ENCODE measurements around the gene GUF1. TPM values are rescaled to one million over a fixed set of nuclear protein-coding genes. Genes with fewer than 3 reads are reported as not detected.

The GUF1 gene
- total RNA-seq, 2 donors from 2014 or later = 35.4 to 38.9 TPM

- Mint-ChIP-seq H3K27ac (no peak overlapping the region), H3K4me1 (no peaks in the 10 kb centered on the region), H3K9me3 (no peaks in the 10 kb centered on the region), H3K4me3 (no peak overlapping the region), H3K27me3 (peaks cover 22% of the 10 kb centered on the region), H3K36me3 (ENCODE audit: low read depth) (no peaks in the 10 kb centered on the region)
- no peak for ATAC-seq (replicated peaks)
Observed at GRCh38 chr4:44670506-44671199, 7.6 kb upstream of the GUF1 start.

- Mint-ChIP-seq H3K36me3 (ENCODE audit: low read depth) (no peaks in the 10 kb centered on the region), H3K27me3 (peaks cover 22% of the 10 kb centered on the region), H3K4me1 (no peaks in the 10 kb centered on the region), H3K9me3 (no peaks in the 10 kb centered on the region), H3K27ac (no peak overlapping the region), H3K4me3 (no peak overlapping the region)
- ATAC-seq (replicated peaks) = no peak
Observed at GRCh38 chr4:44671636-44672035, 6.6 kb upstream of the GUF1 start.

GRCh38 chr4:44674471-44674870 lies 3.7 kb upstream of the GUF1 start:
- Mint-ChIP-seq H3K4me1 (peaks cover 5% of the 10 kb centered on the region), H3K27ac (no peak overlapping the region), H3K36me3 (ENCODE audit: low read depth) (peaks cover 8% of the 10 kb centered on the region), H3K9me3 (no peaks in the 10 kb centered on the region), H3K27me3 (peaks cover 10% of the 10 kb centered on the region), H3K4me3 (no peak overlapping the region)
- no peak for ATAC-seq (replicated peaks)

GRCh38 chr4:44675366-44675765 lies 2.9 kb upstream of the GUF1 start:
- Mint-ChIP-seq H3K9me3 (no peaks in the 10 kb centered on the region), H3K27me3 (peaks cover 9% of the 10 kb centered on the region), H3K27ac (no peak overlapping the region), H3K36me3 (ENCODE audit: low read depth) (peaks cover 8% of the 10 kb centered on the region), H3K4me3 (no peak overlapping the region), H3K4me1 (peaks cover 5% of the 10 kb centered on the region)
- no peak for ATAC-seq (replicated peaks)

GRCh38 chr4:44679060-44679459 lies 840 bp downstream of the GUF1 start:
- no peaks in the 10 kb centered on the region for H3K9me3 Mint-ChIP-seq
- H3K27me3 Mint-ChIP-seq = no peaks in the 10 kb centered on the region
- H3K4me3 Mint-ChIP-seq = peak overlapping the region; percentile 97
- H3K36me3 Mint-ChIP-seq (ENCODE audit: low read depth) = peaks cover 41% of the 10 kb centered on the region
- peak overlapping the region; percentile 98 for H3K27ac Mint-ChIP-seq
- peak; percentile 14 for ATAC-seq (replicated peaks)
- peaks cover 9% of the 10 kb centered on the region for H3K4me1 Mint-ChIP-seq

- no peak for ATAC-seq (replicated peaks)
- H3K4me1 Mint-ChIP-seq = peaks cover 9% of the 10 kb centered on the region
- peak overlapping the region; percentile 33 for H3K27ac Mint-ChIP-seq
- peaks cover 89% of the 10 kb centered on the region for H3K36me3 Mint-ChIP-seq (ENCODE audit: low read depth)
- no peaks in the 10 kb centered on the region for H3K9me3 Mint-ChIP-seq
- no peaks in the 10 kb centered on the region for H3K27me3 Mint-ChIP-seq
- H3K4me3 Mint-ChIP-seq = no peak overlapping the region
Observed at GRCh38 chr4:44684648-44685047, 6.4 kb downstream of the GUF1 start.

GRCh38 chr4:44700427-44700826 lies 22.2 kb downstream of the GUF1 start:
- no peak overlapping the region for H3K27ac Mint-ChIP-seq

GRCh38 chr4:44701037-44701436 lies 22.8 kb downstream of the GUF1 start:
- no peaks in the 10 kb centered on the region for H3K4me1 Mint-ChIP-seq
- H3K36me3 Mint-ChIP-seq (ENCODE audit: low read depth) = peaks cover 85% of the 10 kb centered on the region
- no peaks in the 10 kb centered on the region for H3K27me3 Mint-ChIP-seq
- no peaks in the 10 kb centered on the region for H3K9me3 Mint-ChIP-seq
- ATAC-seq (replicated peaks) = no peak
- no peak overlapping the region for H3K27ac Mint-ChIP-seq
- H3K4me3 Mint-ChIP-seq = no peak overlapping the region

More at GRCh38 chr4:44700427-44700826, 22.2 kb downstream of the GUF1 start:
- Mint-ChIP-seq H3K4me3 (no peak overlapping the region), H3K4me1 (no peaks in the 10 kb centered on the region), H3K27me3 (no peaks in the 10 kb centered on the region), H3K36me3 (ENCODE audit: low read depth) (peaks cover 85% of the 10 kb centered on the region), H3K9me3 (no peaks in the 10 kb centered on the region)
- no peak for ATAC-seq (replicated peaks)

- no peak overlapping the region for H3K4me3 Mint-ChIP-seq
- H3K9me3 Mint-ChIP-seq = no peaks in the 10 kb centered on the region
- peaks cover 78% of the 10 kb centered on the region for H3K36me3 Mint-ChIP-seq (ENCODE audit: low read depth)
- H3K27me3 Mint-ChIP-seq = no peaks in the 10 kb centered on the region
- no peak overlapping the region for H3K27ac Mint-ChIP-seq
- H3K4me1 Mint-ChIP-seq = no peaks in the 10 kb centered on the region
- no peak for ATAC-seq (replicated peaks)
Observed at GRCh38 chr4:44704673-44705072, 26.5 kb downstream of the GUF1 start.

GRCh38 chr4:44713125-44713524 lies 34.9 kb downstream of the GUF1 start:
- H3K4me3 Mint-ChIP-seq = no peak overlapping the region
- peaks cover 34% of the 10 kb centered on the region for H3K36me3 Mint-ChIP-seq (ENCODE audit: low read depth)
- ATAC-seq (replicated peaks) = no peak
- no peaks in the 10 kb centered on the region for H3K9me3 Mint-ChIP-seq
- H3K4me1 Mint-ChIP-seq = no peaks in the 10 kb centered on the region
- no peaks in the 10 kb centered on the region for H3K27me3 Mint-ChIP-seq
- no peak overlapping the region for H3K27ac Mint-ChIP-seq

- Mint-ChIP-seq H3K4me1 (peaks cover 8% of the 10 kb centered on the region), H3K9me3 (no peaks in the 10 kb centered on the region), H3K36me3 (ENCODE audit: low read depth) (peaks cover 32% of the 10 kb centered on the region), H3K4me3 (no peak overlapping the region), H3K27me3 (no peaks in the 10 kb centered on the region), H3K27ac (no peak overlapping the region)
- no peak for ATAC-seq (replicated peaks)
Observed at GRCh38 chr4:44716597-44716996, 38.4 kb downstream of the GUF1 start.

- no peak overlapping the region for H3K4me3 Mint-ChIP-seq
Observed at GRCh38 chr4:44720371-44720770, 42.2 kb downstream of the GUF1 start.

GRCh38 chr4:44722001-44722400 lies 43.8 kb downstream of the GUF1 start:
- Mint-ChIP-seq H3K36me3 (ENCODE audit: low read depth) (peaks cover 11% of the 10 kb centered on the region), H3K9me3 (no peaks in the 10 kb centered on the region), H3K4me3 (no peak overlapping the region), H3K4me1 (peaks cover 26% of the 10 kb centered on the region), H3K27ac (no peak overlapping the region), H3K27me3 (no peaks in the 10 kb centered on the region)
- no peak for ATAC-seq (replicated peaks)

More at GRCh38 chr4:44720371-44720770, 42.2 kb downstream of the GUF1 start:
- ATAC-seq (replicated peaks) = no peak
- Mint-ChIP-seq H3K36me3 (ENCODE audit: low read depth) (peaks cover 16% of the 10 kb centered on the region), H3K4me1 (peaks cover 17% of the 10 kb centered on the region), H3K9me3 (no peaks in the 10 kb centered on the region), H3K27ac (no peak overlapping the region), H3K27me3 (no peaks in the 10 kb centered on the region)

- peak overlapping the region; percentile 63 for H3K27ac Mint-ChIP-seq
- no peaks in the 10 kb centered on the region for H3K27me3 Mint-ChIP-seq
- H3K4me3 Mint-ChIP-seq = peak overlapping the region; percentile 87
- peaks cover 11% of the 10 kb centered on the region for H3K36me3 Mint-ChIP-seq (ENCODE audit: low read depth)
- H3K4me1 Mint-ChIP-seq = peaks cover 26% of the 10 kb centered on the region
- ATAC-seq (replicated peaks) = no peak
- no peaks in the 10 kb centered on the region for H3K9me3 Mint-ChIP-seq
Observed at GRCh38 chr4:44725166-44725565, 46.9 kb downstream of the GUF1 start.

GRCh38 chr4:44725726-44726037 lies 47.5 kb downstream of the GUF1 start:
- no peaks in the 10 kb centered on the region for H3K27me3 Mint-ChIP-seq
- H3K4me1 Mint-ChIP-seq = peaks cover 22% of the 10 kb centered on the region
- H3K9me3 Mint-ChIP-seq = no peaks in the 10 kb centered on the region
- H3K36me3 Mint-ChIP-seq (ENCODE audit: low read depth) = peaks cover 7% of the 10 kb centered on the region
- ATAC-seq (replicated peaks) = no peak
- peak overlapping the region; percentile 87 for H3K4me3 Mint-ChIP-seq
- peak overlapping the region; percentile 63 for H3K27ac Mint-ChIP-seq

All from activated T-helper 17 cell treated with anti-CD3 and anti-CD28 coated beads, Interleukin-2, amount 50 U/mL, for 72 hours (primary cell).